ENCODE results near the gene LAIR2. TPM values are rescaled to one million over a fixed set of nuclear protein-coding genes. Genes with fewer than 3 reads are reported as not detected.
"Not testable (repeated sequence)": the region's sequence is repeated elsewhere in the genome, so short reads cannot be mapped to it uniquely, and the experiment has no call there.

The LAIR2 gene
- total RNA-seq, 1 donor from 2014 or later, result not detected

GRCh38 chr19:54498451-54498772 lies 4.2 kb upstream of the LAIR2 start:
- POLR2A ChIA-PET; H3K36me3 Mint-ChIP-seq (ENCODE audit: low read depth); H3K4me3 Mint-ChIP-seq; CTCF ChIA-PET; H3K4me1 Mint-ChIP-seq; H3K27ac Mint-ChIP-seq; intact Hi-C loops (cut with micrococcal nuclease); H3K9me3 Mint-ChIP-seq; DNase-seq: not testable (repeated sequence)
- peaks cover 35% of the 10 kb centered on the region for H3K27me3 Mint-ChIP-seq
- peak; percentile 40 for ATAC-seq (ENCODE audit: low read depth)

DNA sequence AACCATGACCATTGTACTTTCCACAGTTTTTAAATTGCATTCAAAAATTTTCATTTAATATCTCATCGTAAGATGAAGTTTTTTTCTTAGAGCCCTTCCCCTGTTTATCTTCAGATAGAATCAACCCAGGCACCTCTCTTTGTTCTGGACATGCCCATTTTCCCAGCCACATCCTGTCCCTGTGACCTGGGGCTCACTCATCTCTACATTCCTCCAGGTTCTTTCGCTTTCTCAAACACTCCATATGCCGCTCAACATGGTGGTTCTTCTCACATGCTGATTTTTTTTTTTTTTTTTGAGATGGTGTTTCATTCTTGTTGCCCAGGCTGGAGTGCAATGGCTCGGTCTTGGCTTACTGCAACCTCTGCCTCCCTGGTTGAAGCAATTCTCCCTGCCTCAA lies 2.9 kb downstream of the LAIR2 start:
- Mint-ChIP-seq H3K27me3 (peaks cover 11% of the 10 kb centered on the region), H3K4me1 (peaks cover 23% of the 10 kb centered on the region)
- ATAC-seq (ENCODE audit: low read depth); H3K36me3 Mint-ChIP-seq (ENCODE audit: low read depth); intact Hi-C loops (cut with micrococcal nuclease); H3K9me3 Mint-ChIP-seq; H3K27ac Mint-ChIP-seq; DNase-seq; CTCF ChIA-PET; POLR2A ChIA-PET; H3K4me3 Mint-ChIP-seq: not testable (repeated sequence)

GRCh38 chr19:54506079-54506478 lies 3.4 kb downstream of the LAIR2 start:
- CTCF ChIA-PET, result no interaction called here
- no peak overlapping the region for H3K27ac Mint-ChIP-seq
- intact Hi-C loops (cut with micrococcal nuclease), result no loop called here

DNA sequence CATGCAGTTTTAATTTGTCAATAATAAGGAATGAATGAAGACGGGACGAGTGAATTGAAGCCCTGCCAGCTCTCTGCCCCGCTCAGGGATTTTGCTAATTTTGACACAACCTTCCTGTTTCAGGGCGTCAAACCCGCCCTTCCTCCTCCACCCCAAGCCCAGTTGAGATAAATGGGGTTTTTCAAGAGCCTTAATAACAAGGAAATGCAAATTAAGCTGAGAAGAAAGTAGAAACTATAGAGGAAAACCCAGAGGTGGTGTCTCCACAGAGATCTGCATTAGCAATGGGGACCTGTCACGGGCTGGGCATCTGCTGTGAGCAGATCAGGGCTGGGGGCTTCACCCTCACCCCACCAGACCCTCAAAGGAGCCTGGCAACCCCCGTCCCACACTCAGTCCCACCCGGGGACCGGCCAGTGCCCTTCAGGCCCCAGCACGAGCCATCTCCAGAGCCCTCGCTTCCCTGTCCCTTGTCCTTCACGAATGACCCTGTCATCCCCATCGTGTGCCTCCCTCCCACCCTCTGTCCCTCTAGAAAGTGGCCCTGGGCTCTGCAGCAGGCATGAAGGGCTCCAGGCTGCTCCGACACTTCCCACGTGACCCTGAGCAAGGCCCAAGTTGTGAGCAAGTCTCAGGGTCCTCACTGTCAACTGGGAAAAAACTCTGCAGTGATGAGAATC lies 4.5 kb downstream of the LAIR2 start:
- intact Hi-C loops (cut with micrococcal nuclease); H3K36me3 Mint-ChIP-seq (ENCODE audit: low read depth); H3K4me3 Mint-ChIP-seq; H3K9me3 Mint-ChIP-seq; POLR2A ChIA-PET; CTCF ChIA-PET; DNase-seq; H3K27ac Mint-ChIP-seq: not testable (repeated sequence)
- peak; percentile 49 for ATAC-seq (ENCODE audit: low read depth)
- Mint-ChIP-seq H3K27me3 (peaks cover 12% of the 10 kb centered on the region), H3K4me1 (peaks cover 23% of the 10 kb centered on the region)

More at GRCh38 chr19:54506079-54506478, 3.4 kb downstream of the LAIR2 start:
- no peak for DNase-seq
- POLR2A ChIA-PET, result no interaction called here
- Mint-ChIP-seq H3K27me3 (peaks cover 11% of the 10 kb centered on the region), H3K4me3 (no peak overlapping the region), H3K4me1 (peaks cover 23% of the 10 kb centered on the region), H3K9me3 (peaks cover 2% of the 10 kb centered on the region), H3K36me3 (ENCODE audit: low read depth) (no peaks in the 10 kb centered on the region)
- TF ChIP-seq, protein P1, sequence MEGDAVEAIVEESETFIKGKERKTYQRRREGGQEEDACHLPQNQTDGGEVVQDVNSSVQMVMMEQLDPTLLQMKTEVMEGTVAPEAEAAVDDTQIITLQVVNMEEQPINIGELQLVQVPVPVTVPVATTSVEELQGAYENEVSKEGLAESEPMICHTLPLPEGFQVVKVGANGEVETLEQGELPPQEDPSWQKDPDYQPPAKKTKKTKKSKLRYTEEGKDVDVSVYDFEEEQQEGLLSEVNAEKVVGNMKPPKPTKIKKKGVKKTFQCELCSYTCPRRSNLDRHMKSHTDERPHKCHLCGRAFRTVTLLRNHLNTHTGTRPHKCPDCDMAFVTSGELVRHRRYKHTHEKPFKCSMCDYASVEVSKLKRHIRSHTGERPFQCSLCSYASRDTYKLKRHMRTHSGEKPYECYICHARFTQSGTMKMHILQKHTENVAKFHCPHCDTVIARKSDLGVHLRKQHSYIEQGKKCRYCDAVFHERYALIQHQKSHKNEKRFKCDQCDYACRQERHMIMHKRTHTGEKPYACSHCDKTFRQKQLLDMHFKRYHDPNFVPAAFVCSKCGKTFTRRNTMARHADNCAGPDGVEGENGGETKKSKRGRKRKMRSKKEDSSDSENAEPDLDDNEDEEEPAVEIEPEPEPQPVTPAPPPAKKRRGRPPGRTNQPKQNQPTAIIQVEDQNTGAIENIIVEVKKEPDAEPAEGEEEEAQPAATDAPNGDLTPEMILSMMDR (IDR thresholded peaks at IDR 0.05), result no peak
- no peak for ATAC-seq (ENCODE audit: low read depth)

DNA sequence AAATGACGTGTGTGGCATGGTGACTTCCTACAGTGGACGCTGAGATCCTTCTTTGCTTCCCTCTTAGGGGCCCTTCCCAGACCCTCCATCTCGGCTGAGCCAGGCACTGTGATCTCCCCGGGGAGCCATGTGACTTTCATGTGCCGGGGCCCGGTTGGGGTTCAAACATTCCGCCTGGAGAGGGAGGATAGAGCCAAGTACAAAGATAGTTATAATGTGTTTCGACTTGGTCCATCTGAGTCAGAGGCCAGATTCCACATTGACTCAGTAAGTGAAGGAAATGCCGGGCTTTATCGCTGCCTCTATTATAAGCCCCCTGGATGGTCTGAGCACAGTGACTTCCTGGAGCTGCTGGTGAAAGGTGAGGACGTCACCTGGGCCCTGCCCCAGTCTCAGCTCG lies 5.2 kb downstream of the LAIR2 start:
- Mint-ChIP-seq H3K9me3 (peaks cover 2% of the 10 kb centered on the region), H3K27me3 (peaks cover 14% of the 10 kb centered on the region), H3K4me3 (no peak overlapping the region), H3K36me3 (ENCODE audit: low read depth) (no peaks in the 10 kb centered on the region), H3K27ac (no peak overlapping the region), H3K4me1 (peaks cover 23% of the 10 kb centered on the region)
- POLR2A ChIA-PET, result no interaction called here
- no peak for DNase-seq
- TF ChIP-seq, protein P1 (IDR thresholded peaks at IDR 0.05), result no peak
- no peak for ATAC-seq (ENCODE audit: low read depth)
- CTCF ChIA-PET, result no interaction called here
- intact Hi-C loops (cut with micrococcal nuclease), result no loop called here

DNA sequence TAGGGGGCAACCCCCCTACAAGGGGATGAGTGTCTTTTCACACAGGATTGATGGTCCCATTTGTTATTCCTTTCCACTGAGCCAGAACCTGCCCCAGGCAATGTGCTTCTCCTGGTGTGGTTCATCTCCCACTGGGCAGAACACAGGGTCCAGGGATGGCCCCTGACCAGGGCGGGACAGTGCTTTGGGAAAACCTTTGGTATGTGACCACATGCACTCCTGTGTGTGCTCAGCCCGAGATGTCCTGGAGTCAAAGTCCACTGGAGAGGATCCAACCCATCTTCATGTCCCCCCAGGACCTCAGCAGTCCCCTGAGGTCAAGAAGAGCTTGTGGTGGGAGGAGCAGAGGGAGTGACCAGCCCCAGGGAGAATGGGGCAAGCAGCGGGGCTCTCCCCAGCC lies 5.9 kb downstream of the LAIR2 start:
- Mint-ChIP-seq H3K27me3 (peaks cover 20% of the 10 kb centered on the region), H3K4me1 (peaks cover 23% of the 10 kb centered on the region)
- H3K36me3 Mint-ChIP-seq (ENCODE audit: low read depth); CTCF ChIA-PET; H3K4me3 Mint-ChIP-seq; intact Hi-C loops (cut with micrococcal nuclease); DNase-seq; POLR2A ChIA-PET; H3K9me3 Mint-ChIP-seq; H3K27ac Mint-ChIP-seq; ATAC-seq (ENCODE audit: low read depth): not testable (repeated sequence)

- POLR2A ChIA-PET; intact Hi-C loops (cut with micrococcal nuclease); H3K36me3 Mint-ChIP-seq (ENCODE audit: low read depth); DNase-seq; CTCF ChIA-PET; H3K4me3 Mint-ChIP-seq; H3K27ac Mint-ChIP-seq; H3K9me3 Mint-ChIP-seq: not testable (repeated sequence)
- Mint-ChIP-seq H3K27me3 (peaks cover 19% of the 10 kb centered on the region), H3K4me1 (peaks cover 23% of the 10 kb centered on the region)
- peak; percentile 92 for ATAC-seq (ENCODE audit: low read depth)
Measured at GRCh38 chr19:54509200-54509940, 6.7 kb downstream of the LAIR2 start.

Data from activated B cell treated with CpG ODN at 0.5 μM for 24 hours (primary cell).